SU-DHL-6 (cell line): ENCODE results near the gene LIN7B.

Source experiments
- CTCF ChIP-seq: fragments of 200-600 bp; sonication (generic); IDR thresholded peaks from one replicate; pipeline ENCODE4 v1.5.1; 2017; ENCODE audit warnings: antibody characterized with exemption, mild to moderate bottlenecking, low read length, moderate library complexity; ENCODE audit not compliant: insufficient read depth, poor library complexity, severe bottlenecking
- EZH2phosphoT487 ChIP-seq: fragments of 200-600 bp; sonication (generic), shearing (Covaris generic); conservative IDR thresholded peaks from 2 replicates; pipeline ENCODE4 v1.6.1; 2018; ENCODE audit warnings: mild to moderate bottlenecking, antibody characterized with exemption, low read length, moderate library complexity, mixed read lengths

DNA sequence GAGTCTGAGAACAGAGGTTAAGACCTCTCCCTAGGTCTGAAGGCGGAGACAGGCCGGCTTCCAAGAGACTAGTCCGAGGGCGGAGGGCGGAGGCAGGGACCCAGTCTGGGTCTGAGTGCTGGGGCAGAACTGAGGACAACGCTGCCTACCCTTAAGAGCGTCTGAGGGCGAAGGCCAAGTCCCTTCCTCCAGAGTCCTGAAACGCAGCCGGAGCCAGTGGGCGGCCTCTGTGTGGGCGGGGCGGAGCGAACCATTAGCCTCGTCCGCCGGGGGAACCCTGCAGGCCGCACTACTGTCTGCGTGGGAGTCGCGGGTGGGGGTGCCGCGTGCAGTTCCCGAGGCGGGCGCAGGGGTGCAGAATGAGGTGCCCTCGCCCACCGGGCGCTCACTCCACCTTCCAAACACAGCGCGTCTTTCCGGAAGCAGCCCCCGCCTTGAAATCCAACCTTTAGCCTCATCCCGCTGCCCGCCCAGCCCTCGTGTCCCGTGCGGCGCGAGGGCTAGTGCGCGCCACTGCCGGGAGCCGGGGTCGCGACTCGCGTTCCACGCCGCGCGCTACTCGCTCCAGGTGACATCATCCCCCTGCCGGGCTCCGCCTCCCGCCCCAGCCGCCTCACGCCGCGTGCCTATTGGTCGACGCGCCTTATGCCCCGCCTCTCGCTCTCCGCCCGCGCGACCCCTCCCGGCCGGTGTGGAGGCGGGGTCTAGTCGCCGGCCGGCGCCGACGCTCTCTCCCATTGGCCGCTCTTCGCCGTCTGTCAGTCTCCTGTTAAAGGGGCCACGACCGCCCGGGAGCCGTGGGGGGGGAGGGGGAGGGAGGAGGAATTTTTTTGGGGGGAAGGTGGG is 4.6 kb downstream of the LIN7B start, which contains the start of gene C19orf73:
- TF ChIP-seq CTCF (no peak), EZH2phosphoT487 (no peak)
